Measurements from ENCODE around the gene TM9SF4.
"Not testable (repeated sequence)": the region's sequence is repeated elsewhere in the genome, so short reads cannot be mapped to it uniquely, and the experiment has no call there.

The TM9SF4 gene

DNA sequence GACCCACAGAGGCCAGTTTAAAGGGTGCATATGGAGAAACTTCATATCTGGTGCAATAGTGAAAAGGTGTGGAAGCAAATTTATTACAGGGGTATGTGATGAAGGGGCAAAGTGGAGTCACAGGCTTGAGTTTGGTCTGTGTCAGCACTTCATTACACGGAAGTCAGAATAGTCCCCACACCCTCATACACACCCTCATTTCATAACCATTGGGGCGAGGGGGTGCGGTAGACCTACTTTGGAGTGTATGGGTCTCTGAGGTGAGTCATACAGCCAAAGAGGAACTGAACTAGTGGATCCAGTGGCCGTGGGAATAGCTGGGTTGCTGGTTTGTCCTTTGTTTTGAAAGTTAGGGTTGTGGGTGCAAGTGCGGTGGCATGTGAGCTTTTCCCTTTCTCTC, 3.3 kb downstream of the TM9SF4 start:
- H3K4me3 Mint-ChIP-seq: no peak overlapping the region
- no peaks in the 10 kb centered on the region for H3K9me3 Mint-ChIP-seq
- H3K36me3 Mint-ChIP-seq (ENCODE audit: low read depth): peaks cover 6% of the 10 kb centered on the region
- no peaks in the 10 kb centered on the region for H3K27me3 Mint-ChIP-seq (ENCODE audit: low read depth)
- H3K27ac Mint-ChIP-seq: no peak overlapping the region
- H3K4me1 Mint-ChIP-seq (ENCODE audit: low read depth): peaks cover 39% of the 10 kb centered on the region

DNA sequence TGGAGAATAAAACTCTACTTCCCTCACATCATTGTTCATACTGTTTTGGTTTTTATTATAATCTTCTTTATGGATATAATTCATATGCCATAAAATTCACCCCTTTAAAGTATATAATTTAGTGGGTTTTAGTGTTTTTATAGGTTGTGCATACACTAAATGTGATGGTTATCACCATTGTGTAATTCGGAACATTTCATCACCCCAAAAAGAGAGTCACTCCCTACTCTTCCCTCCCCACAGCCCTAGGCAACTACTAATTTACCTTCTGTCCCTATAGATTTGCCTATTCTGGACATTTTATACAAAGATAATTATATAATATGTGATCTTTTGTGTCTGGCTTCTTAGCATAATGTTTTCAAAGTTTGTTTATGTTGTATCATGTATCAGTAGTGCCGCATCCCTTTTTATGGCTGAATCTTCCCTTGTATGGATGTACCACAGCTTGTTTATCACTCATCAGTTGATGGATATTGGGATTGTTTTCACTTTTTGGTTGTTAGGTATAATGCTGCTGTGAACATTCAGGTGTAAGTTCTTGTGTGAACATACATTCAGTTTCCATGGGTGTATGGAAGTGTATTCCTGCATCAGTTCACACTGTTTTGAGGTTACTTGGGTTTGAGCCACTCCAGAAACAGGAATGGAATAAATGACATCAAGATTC, 4.2 kb downstream of the TM9SF4 start:
- Mint-ChIP-seq H3K27ac (no peak overlapping the region), H3K4me1 (ENCODE audit: low read depth) (peaks cover 39% of the 10 kb centered on the region), H3K4me3 (no peak overlapping the region), H3K36me3 (ENCODE audit: low read depth) (peaks cover 6% of the 10 kb centered on the region), H3K9me3 (no peaks in the 10 kb centered on the region), H3K27me3 (ENCODE audit: low read depth) (no peaks in the 10 kb centered on the region)

DNA sequence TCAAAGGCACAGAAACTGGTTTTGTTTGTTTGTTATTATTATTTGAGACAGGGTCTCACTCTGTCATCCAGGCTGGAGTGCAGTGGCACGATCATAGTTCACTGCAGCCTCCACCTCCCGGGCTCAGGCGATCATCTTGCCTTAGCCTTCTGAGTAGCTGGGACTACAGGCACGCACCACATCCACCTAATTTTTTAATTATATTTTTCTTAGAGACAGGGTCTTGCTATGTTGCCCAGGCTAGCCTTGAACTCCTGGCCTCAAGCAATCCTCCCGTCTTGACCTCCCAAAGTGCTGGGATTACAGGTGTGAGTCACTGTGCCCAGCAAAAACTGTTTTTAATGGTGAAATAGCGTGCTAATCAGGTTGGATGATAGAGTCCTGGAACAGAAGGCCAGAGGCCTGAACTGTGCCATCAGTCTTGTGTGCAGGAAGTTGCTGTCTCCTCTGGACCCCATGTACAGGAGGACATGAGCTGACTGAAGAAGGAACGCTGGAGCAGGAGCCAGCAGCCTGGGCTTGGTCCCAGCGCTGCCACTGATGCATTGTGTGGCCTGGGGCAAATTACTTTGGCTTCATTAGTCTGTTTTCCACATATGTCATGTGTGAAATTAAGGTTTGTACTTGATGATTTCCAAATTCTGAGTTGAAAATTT, 4.9 kb downstream of the TM9SF4 start:
- Mint-ChIP-seq H3K4me1 (ENCODE audit: low read depth) (peaks cover 39% of the 10 kb centered on the region), H3K27me3 (ENCODE audit: low read depth) (no peaks in the 10 kb centered on the region), H3K36me3 (ENCODE audit: low read depth) (peaks cover 6% of the 10 kb centered on the region), H3K27ac (no peak overlapping the region), H3K4me3 (no peak overlapping the region), H3K9me3 (no peaks in the 10 kb centered on the region)

DNA sequence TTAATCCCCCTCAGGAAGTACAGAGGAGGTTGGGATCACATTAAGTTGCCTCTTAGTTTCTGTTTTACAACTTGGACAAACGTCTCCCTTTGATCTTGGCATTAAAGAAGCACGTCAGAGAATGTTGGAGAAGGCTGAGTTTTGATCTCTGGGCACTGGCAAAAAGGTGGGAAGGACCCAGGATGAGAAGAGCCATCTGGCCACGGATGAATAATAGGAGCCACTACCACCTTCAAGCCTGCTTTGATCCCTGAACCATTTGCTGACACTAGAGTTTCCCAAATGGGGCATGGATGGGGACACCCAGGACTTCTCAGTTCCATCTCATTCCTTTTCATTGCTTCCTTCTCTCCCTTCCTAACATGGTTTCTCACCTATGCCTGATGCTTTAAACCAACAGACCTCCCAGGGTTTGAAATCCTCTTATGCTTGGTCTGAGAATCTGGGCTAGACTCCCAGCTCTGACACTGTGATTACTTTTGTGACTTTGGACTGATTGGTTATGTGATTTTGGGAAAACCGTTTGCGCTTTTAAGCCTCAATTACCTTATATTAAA, 5.8 kb downstream of the TM9SF4 start:
- Mint-ChIP-seq H3K27ac (no peak overlapping the region), H3K36me3 (ENCODE audit: low read depth) (peaks cover 3% of the 10 kb centered on the region), H3K9me3 (no peaks in the 10 kb centered on the region), H3K27me3 (ENCODE audit: low read depth) (no peaks in the 10 kb centered on the region), H3K4me1 (ENCODE audit: low read depth) (peaks cover 38% of the 10 kb centered on the region), H3K4me3 (no peak overlapping the region)

DNA sequence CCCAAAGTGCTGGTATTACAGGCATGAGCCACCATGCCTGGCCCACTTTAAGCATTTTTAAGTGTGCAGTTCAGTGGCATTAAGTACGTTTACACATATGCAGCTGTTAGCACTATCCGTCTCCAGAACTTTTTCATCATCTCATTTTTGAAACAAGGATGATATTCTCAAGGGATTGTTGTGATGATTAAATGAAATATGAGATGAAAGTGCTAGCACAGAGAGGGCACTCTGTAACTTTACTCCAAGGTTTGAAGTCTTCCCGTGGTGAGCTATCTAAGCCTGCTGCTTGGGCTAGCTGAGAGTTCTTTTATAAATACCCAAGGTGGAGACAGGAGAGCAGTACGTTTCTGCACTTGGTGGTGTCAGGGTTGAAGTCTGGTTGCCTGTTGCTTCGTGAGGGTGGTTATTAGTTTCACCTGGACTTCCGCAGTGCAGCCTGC, 6.6 kb downstream of the TM9SF4 start:
- Mint-ChIP-seq H3K4me1 (ENCODE audit: low read depth) (peaks cover 31% of the 10 kb centered on the region), H3K4me3 (no peak overlapping the region), H3K36me3 (ENCODE audit: low read depth) (peaks cover 3% of the 10 kb centered on the region), H3K27me3 (ENCODE audit: low read depth) (no peaks in the 10 kb centered on the region), H3K9me3 (no peaks in the 10 kb centered on the region), H3K27ac (no peak overlapping the region)

DNA sequence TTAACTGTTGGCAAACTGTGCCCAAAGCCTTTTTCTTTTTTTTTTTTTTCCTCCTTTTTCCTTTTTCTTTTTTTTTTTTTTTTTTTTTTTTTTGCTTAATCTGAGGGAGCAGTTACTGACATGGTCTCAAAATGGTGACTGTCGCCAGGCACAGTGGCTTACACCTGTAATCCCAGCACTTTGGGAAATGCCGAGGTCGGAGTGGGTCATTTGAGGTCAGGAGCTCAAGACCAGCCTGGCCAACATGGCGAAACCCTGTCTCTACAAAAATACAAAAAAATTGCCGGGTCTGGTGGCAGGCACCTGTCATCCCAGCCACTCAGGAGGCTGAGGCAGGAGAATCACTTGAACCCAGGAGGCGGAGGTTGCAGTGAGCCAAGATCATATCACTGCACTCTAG, 7.3 kb downstream of the TM9SF4 start:
- not testable (repeated sequence) for H3K27ac Mint-ChIP-seq; H3K36me3 Mint-ChIP-seq (ENCODE audit: low read depth); H3K4me3 Mint-ChIP-seq; H3K27me3 Mint-ChIP-seq (ENCODE audit: low read depth); H3K9me3 Mint-ChIP-seq
- peaks cover 24% of the 10 kb centered on the region for H3K4me1 Mint-ChIP-seq (ENCODE audit: low read depth)

DNA sequence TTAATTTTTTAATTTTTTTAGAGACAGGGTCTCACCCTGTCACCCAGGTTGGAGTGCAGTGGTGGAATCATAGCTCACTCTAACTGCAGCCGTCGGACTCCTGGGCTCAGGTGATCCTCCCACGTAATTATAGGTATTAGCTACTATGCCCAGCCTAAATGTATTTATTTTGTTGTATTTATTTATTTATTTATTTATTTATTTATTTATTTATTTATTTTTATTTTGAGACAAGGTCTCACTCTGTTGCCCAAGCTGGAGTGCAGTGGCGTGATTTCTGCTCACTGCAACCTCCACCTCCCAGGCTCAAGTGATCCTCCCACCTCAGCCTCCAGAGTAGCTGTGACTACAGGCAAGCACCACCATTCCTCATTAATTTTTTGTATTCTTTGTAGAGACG, 8.9 kb downstream of the TM9SF4 start:
- H3K4me3 Mint-ChIP-seq; H3K27me3 Mint-ChIP-seq (ENCODE audit: low read depth); H3K9me3 Mint-ChIP-seq; H3K27ac Mint-ChIP-seq; H3K36me3 Mint-ChIP-seq (ENCODE audit: low read depth): not testable (repeated sequence)
- peaks cover 19% of the 10 kb centered on the region for H3K4me1 Mint-ChIP-seq (ENCODE audit: low read depth)

DNA sequence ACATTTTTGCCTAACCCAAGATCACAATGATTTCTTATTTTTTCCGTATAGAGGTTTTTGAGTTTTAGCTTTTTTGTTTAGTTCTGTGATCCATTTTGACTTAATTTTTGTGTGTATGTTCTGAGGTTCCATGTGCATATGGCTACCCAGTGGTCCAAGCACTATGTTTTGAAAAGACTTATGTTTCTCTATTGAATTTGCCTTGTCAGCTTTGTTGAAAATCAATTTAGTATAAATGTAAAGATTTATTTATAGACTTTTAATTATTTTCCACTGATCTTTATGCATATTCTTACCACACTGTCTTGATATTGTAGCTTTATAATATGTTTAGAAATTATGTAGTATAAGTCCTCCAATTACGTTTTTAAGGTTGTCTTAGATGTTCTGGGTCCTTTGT, 10.2 kb downstream of the TM9SF4 start:
- no peaks in the 10 kb centered on the region for H3K36me3 Mint-ChIP-seq (ENCODE audit: low read depth)
- H3K27me3 Mint-ChIP-seq (ENCODE audit: low read depth): no peaks in the 10 kb centered on the region
- no peak overlapping the region for H3K27ac Mint-ChIP-seq
- peaks cover 16% of the 10 kb centered on the region for H3K4me1 Mint-ChIP-seq (ENCODE audit: low read depth)
- H3K9me3 Mint-ChIP-seq: no peaks in the 10 kb centered on the region
- H3K4me3 Mint-ChIP-seq: no peak overlapping the region

DNA sequence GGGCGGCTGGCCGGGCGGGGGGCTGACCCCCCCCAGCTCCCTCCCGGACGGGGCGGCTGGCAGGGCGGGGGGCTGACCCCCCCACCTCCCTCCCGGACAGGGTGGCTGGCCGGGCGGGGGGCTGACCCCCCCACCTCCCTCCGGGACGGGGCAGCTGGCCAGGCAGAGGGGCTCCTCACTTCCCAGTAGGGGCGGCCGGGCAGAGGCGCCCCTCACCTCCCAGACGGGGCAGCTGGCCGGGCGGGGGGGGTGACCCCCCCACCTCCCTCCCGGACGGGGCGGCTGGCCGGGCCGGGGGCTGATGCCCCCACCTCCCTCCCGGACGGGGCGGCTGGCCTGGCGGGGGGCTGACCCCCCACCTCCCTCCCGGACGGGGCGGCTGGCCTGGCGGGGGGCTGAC, 12.4 kb downstream of the TM9SF4 start:
- H3K9me3 Mint-ChIP-seq; H3K4me1 Mint-ChIP-seq (ENCODE audit: low read depth); H3K27ac Mint-ChIP-seq; H3K36me3 Mint-ChIP-seq (ENCODE audit: low read depth); H3K27me3 Mint-ChIP-seq (ENCODE audit: low read depth); H3K4me3 Mint-ChIP-seq: not testable (repeated sequence)

DNA sequence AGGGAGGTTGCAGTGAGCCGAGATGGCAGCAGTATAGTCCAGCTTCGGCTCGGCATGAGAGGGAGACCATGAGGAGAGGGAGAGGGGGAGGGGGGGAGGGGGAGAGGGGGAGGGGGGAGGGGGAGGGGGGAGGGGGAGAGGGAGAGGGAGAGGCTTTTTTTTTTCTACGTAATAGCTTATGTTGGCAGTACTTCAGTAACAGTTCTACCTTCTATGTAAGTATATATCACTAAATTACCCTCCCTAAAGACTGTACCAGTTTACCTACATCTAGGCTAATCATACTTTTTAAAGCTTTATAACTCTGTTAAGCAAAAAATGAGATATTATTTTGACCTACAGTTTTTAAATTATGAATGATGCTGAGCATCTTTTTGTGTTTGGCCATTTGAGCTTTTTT, 13.6 kb downstream of the TM9SF4 start:
- no peak overlapping the region for H3K4me3 Mint-ChIP-seq
- H3K27me3 Mint-ChIP-seq (ENCODE audit: low read depth): no peaks in the 10 kb centered on the region
- H3K9me3 Mint-ChIP-seq: no peaks in the 10 kb centered on the region
- H3K27ac Mint-ChIP-seq: no peak overlapping the region
- peaks cover 2% of the 10 kb centered on the region for H3K36me3 Mint-ChIP-seq (ENCODE audit: low read depth)
- no peaks in the 10 kb centered on the region for H3K4me1 Mint-ChIP-seq (ENCODE audit: low read depth)

DNA sequence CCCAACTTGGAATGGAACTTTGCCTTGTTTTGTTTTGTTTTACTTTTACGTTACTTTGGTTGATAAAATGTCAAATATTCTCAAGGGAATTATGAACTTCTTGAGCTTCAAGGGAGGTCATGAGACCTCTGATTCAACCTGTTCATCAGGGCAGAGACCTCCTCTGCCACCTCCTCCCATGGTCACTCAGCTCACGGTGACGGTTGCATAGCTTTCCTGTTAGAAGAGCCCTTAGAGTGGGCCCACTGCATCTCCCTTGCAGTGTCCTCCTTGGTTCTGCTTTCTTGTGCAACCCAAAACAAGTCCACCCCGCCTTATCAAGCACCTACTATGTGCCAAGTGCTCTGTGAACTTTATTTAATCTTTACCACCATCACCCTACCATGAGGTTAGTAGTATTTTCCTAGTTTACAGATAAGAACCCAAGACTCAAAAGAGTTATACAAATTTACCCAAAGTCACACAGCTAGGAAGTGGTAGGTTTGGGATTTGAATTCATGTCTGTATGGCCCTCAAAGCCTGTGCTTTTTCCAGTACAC, 15.5 kb downstream of the TM9SF4 start:
- H3K4me3 Mint-ChIP-seq: no peak overlapping the region
- no peaks in the 10 kb centered on the region for H3K9me3 Mint-ChIP-seq
- H3K27me3 Mint-ChIP-seq (ENCODE audit: low read depth): no peaks in the 10 kb centered on the region
- H3K4me1 Mint-ChIP-seq (ENCODE audit: low read depth): no peaks in the 10 kb centered on the region
- peaks cover 2% of the 10 kb centered on the region for H3K36me3 Mint-ChIP-seq (ENCODE audit: low read depth)
- H3K27ac Mint-ChIP-seq: no peak overlapping the region

DNA sequence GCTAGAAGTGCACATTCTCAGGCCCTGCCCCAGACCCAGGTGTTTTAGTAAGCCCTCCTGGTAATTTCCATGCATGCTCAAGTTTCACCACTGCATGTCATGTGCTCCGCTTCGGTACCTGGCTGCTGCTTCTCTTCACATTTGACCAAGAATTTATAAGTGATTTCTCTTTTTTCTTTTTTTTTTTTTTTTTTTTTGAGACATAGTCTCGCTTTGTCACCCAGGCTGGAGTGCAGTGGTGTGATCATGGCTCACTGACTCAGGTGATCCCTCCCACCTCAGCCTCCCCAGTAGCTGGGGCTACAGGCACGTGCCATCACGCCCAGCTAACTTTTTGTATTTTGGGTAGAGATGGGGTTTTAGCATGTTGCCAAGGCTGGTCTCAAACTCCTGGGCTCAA, 16.0 kb downstream of the TM9SF4 start:
- Mint-ChIP-seq H3K4me1 (ENCODE audit: low read depth) (no peaks in the 10 kb centered on the region), H3K36me3 (ENCODE audit: low read depth) (peaks cover 2% of the 10 kb centered on the region), H3K4me3 (no peak overlapping the region), H3K9me3 (no peaks in the 10 kb centered on the region), H3K27me3 (ENCODE audit: low read depth) (no peaks in the 10 kb centered on the region), H3K27ac (no peak overlapping the region)

DNA sequence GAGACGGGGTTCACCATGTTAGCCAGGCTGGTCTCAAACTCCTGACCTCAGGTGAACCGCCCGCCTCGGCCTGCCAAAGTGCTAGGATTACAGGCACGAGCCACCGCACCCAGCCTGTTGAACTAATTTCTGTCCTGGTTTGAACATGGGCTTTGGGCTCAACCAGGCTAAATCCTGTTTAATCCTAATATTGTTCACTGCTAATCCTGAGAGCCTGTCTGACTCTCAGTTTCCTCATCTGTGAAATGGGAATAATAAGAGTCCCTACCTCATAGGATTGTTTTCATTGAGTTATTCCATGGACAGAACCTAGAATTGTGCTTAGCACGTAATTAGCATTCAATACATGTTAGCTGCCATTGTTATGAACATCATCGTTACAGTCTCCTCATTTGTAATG, 17.4 kb downstream of the TM9SF4 start:
- no peaks in the 10 kb centered on the region for H3K9me3 Mint-ChIP-seq
- no peaks in the 10 kb centered on the region for H3K27me3 Mint-ChIP-seq (ENCODE audit: low read depth)
- H3K36me3 Mint-ChIP-seq (ENCODE audit: low read depth): peaks cover 3% of the 10 kb centered on the region
- H3K4me3 Mint-ChIP-seq: no peak overlapping the region
- no peak overlapping the region for H3K27ac Mint-ChIP-seq
- H3K4me1 Mint-ChIP-seq (ENCODE audit: low read depth): no peaks in the 10 kb centered on the region

DNA sequence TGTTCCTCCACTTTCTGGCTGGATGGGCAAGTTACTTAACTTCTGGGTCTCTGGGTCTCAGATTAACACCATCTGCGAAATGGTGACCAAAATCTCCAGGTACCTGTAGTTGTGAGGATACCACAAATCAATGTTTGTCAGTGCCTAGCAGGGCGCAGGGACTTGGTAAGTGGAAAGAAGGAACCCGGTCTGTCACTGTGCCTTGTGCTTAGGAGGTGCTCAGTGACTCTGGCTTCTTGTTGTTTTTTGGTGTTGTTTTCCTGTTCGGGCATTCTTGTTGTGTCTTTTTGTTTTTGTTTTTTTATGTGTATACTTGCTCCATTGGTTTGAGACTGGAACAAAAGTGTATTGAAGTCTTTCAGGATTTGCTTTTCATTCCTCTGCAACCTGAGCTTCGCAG, 17.8 kb downstream of the TM9SF4 start:
- Mint-ChIP-seq H3K9me3 (no peaks in the 10 kb centered on the region), H3K4me1 (ENCODE audit: low read depth) (peaks cover 2% of the 10 kb centered on the region), H3K27ac (no peak overlapping the region), H3K4me3 (no peak overlapping the region), H3K36me3 (ENCODE audit: low read depth) (peaks cover 5% of the 10 kb centered on the region), H3K27me3 (ENCODE audit: low read depth) (no peaks in the 10 kb centered on the region)

DNA sequence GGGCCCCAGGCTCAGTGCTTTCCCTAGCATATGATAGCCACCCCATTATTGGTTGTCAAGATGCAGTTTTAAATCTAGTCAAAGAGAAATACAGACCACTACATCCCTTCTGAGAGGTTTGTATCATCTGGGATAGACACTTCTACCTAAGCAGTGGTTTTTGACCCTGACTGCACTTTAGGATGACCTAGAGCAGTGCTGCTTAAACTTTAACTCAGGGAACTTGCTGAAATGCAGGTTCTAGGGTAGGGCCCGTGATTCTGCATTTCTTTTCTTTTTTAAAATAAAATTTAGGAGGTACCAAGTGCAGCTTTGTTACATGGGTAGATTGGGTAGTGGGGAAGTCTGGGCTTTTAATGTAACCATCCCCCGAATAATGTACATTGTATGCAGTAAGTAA, 18.7 kb downstream of the TM9SF4 start:
- no peaks in the 10 kb centered on the region for H3K9me3 Mint-ChIP-seq
- no peak overlapping the region for H3K4me3 Mint-ChIP-seq
- H3K27ac Mint-ChIP-seq: no peak overlapping the region
- no peaks in the 10 kb centered on the region for H3K27me3 Mint-ChIP-seq (ENCODE audit: low read depth)
- peaks cover 2% of the 10 kb centered on the region for H3K4me1 Mint-ChIP-seq (ENCODE audit: low read depth)
- peaks cover 6% of the 10 kb centered on the region for H3K36me3 Mint-ChIP-seq (ENCODE audit: low read depth)

Data from T-helper 1 cell treated with Interleukin-12 subunit alpha and Interleukin-12 subunit beta and Interleukin-4 antibody, amounts not matched to agents 30 μg/mL and 1 μg/mL, for 36 hours (primary cell).